GM10248 (cell line): ENCODE results near the gene CFDP1.

Experiments
- CTCF ChIA-PET: fragments of 300-600 bp; sonication (Branson Sonifier 250); formaldehyde crosslinking; extraction: SDS; loops from one replicate; lab custom pipeline; 2021; ENCODE audit warnings: antibody characterized with exemption; lab: Yijun Ruan, JAX
- POLR2A ChIA-PET: fragments of 350-650 bp; sonication (Branson Sonifier 250); formaldehyde crosslinking; extraction: SDS; loops from one replicate; lab custom pipeline; 2020; ENCODE audit warnings: antibody characterized with exemption; lab: Yijun Ruan, JAX
- DNase-seq: peaks from one replicate; pipeline ENCODE4 v3.0.0; 2012; ENCODE audit errors: extremely low spot score
- CTCF ChIP-seq: IDR thresholded peaks from 2 replicates; pipeline ENCODE4 v1.5.1; 2012; ENCODE audit warnings: mild to moderate bottlenecking, low read depth; ENCODE audit errors: extremely low read depth, missing control alignments, control extremely low read depth

CFDP1 gene

GRCh38 chr16:75308011-75308410 lies 125.3 kb downstream of the CFDP1 start:
- TF ChIP-seq CTCF = no peak
- POLR2A ChIA-PET = no interaction called here
- DNase-seq = no peak

GRCh38 chr16:75307506-75307905 lies 125.8 kb downstream of the CFDP1 start:
- POLR2A ChIA-PET = no interaction called here
- no peak for DNase-seq
- CTCF ChIA-PET = interaction anchor here (1.4 to 2.1 kb wide), 3 partner anchors 13 to 210 kb away, joined by 3 to 4 read pairs (median 4); no protein-coding TSS in a partner anchor
- no peak for TF ChIP-seq CTCF

More at GRCh38 chr16:75308011-75308410, 125.3 kb downstream of the CFDP1 start:
- CTCF ChIA-PET = interaction anchor here (1.8 to 2.1 kb wide), 2 partner anchors 50 to 209 kb away, joined by 4 read pairs; no protein-coding TSS in a partner anchor

GRCh38 chr16:75306099-75306762 lies 127.1 kb downstream of the CFDP1 start:
- no peak for DNase-seq
- POLR2A ChIA-PET = no interaction called here
- no peak for TF ChIP-seq CTCF
- CTCF ChIA-PET = interaction anchor here (1.0 to 2.1 kb wide), 9 partner anchors 14 to 610 kb away, joined by 3 to 4 read pairs (median 4); no protein-coding TSS in a partner anchor

GRCh38 chr16:75305364-75306098 lies 127.8 kb downstream of the CFDP1 start:
- no peak for TF ChIP-seq CTCF
- DNase-seq = peak; percentile 44
- CTCF ChIA-PET = interaction anchor here (0.7 to 2.1 kb wide), 7 partner anchors 14 to 539 kb away, joined by 3 to 4 read pairs (median 4); no protein-coding TSS in a partner anchor
- POLR2A ChIA-PET = no interaction called here

GRCh38 chr16:75304521-75305363 lies 128.6 kb downstream of the CFDP1 start:
- ChIA-PET CTCF (interaction anchor here (0.7 to 2.1 kb wide), 4 partner anchors 13 to 540 kb away, joined by 3 to 4 read pairs (median 4); no protein-coding TSS in a partner anchor), POLR2A (no interaction called here)
- TF ChIP-seq CTCF = no peak
- DNase-seq = no peak

GRCh38 chr16:75301804-75302203 lies 131.5 kb downstream of the CFDP1 start:
- DNase-seq = no peak
- CTCF ChIA-PET = interaction anchor here (1.2 to 2.2 kb wide), 2 partner anchors 68 to 84 kb away, joined by 4 to 5 read pairs; no protein-coding TSS in a partner anchor
- TF ChIP-seq CTCF = no peak
- POLR2A ChIA-PET = no interaction called here
